Endothelial cell of umbilical vein (primary cell): ENCODE results near the gene TNKS1BP1.

Experiments
- CTCF ChIP-seq, 2 donors: IDR thresholded peaks; 1 replicate in 1 of 2; 2 replicates in 1 of 2; pipeline ENCODE4 v1.5.1; 2011; ENCODE audit warnings: low read length in 2 of 2, mild to moderate bottlenecking in 2 of 2, moderate library complexity in 2 of 2, control low read depth in 1 of 2, inconsistent platforms in 1 of 2, low read depth in 1 of 2; ENCODE audit not compliant: insufficient read depth in 1 of 2; ENCODE audit errors: extremely low read depth in 1 of 2
- EZH2 ChIP-seq: IDR thresholded peaks from 2 replicates; pipeline ENCODE4 v1.6.1; 2012; ENCODE audit warnings: borderline replicate concordance, low read depth, mild to moderate bottlenecking, moderate library complexity, low read length, inconsistent platforms; ENCODE audit not compliant: severe bottlenecking
- FOS ChIP-seq: IDR thresholded peaks from 2 replicates; pipeline ENCODE4 v1.6.1; 2011; ENCODE audit warnings: mild to moderate bottlenecking, low read length, moderate library complexity, borderline replicate concordance; ENCODE audit not compliant: insufficient read depth
- GATA2 ChIP-seq: IDR thresholded peaks from 2 replicates; pipeline ENCODE4 v1.7.0; 2011; ENCODE audit warnings: low read depth, mild to moderate bottlenecking, moderate library complexity, mixed read lengths, low read length; ENCODE audit not compliant: insufficient read length, insufficient read depth
- JUN ChIP-seq: IDR thresholded peaks from 2 replicates; pipeline ENCODE4 v1.6.1; 2011; ENCODE audit warnings: borderline replicate concordance, low read depth; ENCODE audit not compliant: insufficient read length, insufficient read depth
- MAX ChIP-seq: IDR thresholded peaks from 2 replicates; pipeline ENCODE4 v1.6.1; 2011; ENCODE audit not compliant: insufficient read depth, insufficient read length
- MYC ChIP-seq: IDR thresholded peaks from one replicate; pipeline ENCODE4 v1.6.1; 2011; ENCODE audit warnings: mild to moderate bottlenecking, low read depth, low read length
- POLR2A ChIP-seq: IDR thresholded peaks from 2 replicates; pipeline ENCODE4 v1.6.1; 2012; ENCODE audit warnings: low read depth, mild to moderate bottlenecking, control low read depth, low read length
- POLR2AphosphoS5 ChIP-seq: IDR thresholded peaks from 2 replicates; pipeline ENCODE4 v1.6.1; 2012; ENCODE audit warnings: low read depth, mild to moderate bottlenecking, control low read depth, low read length, moderate library complexity; ENCODE audit not compliant: insufficient read depth

- TF ChIP-seq CTCF (IDR thresholded peaks at IDR 0.05; ENCODE audit: extremely low read depth in 1 of 2, insufficient read depth in 1 of 2, low read depth in 1 of 2, low read length in 2 of 2) = no peak
- TF ChIP-seq POLR2AphosphoS5 = no peak
- no peak for TF ChIP-seq MAX
- TF ChIP-seq POLR2A = no peak
- TF ChIP-seq FOS = no peak
- TF ChIP-seq EZH2 = no peak
- no peak for TF ChIP-seq MYC
- no peak for TF ChIP-seq GATA2
- TF ChIP-seq JUN = no peak
Observed at GRCh38 chr11:57274904-57275498, 49.8 kb downstream of the TNKS1BP1 start.
